GM23248 (cell line): Measurements from ENCODE around the gene GOLGA8S. TPM values are rescaled to one million over a fixed set of nuclear protein-coding genes. Genes with fewer than 3 reads are reported as not detected.
"Not testable (repeated sequence)": the region's sequence is repeated elsewhere in the genome, so short reads cannot be mapped to it uniquely, and the experiment has no call there.

Source experiments
- DNase-seq: peaks from one replicate; pipeline ENCODE4 v3.0.0-alpha.2; 2015
- H2AFZ ChIP-seq: fragments of 200-600 bp; sonication (generic); 2 replicates; pipeline ENCODE4 v1.6.1; 2016; ENCODE audit warnings: antibody characterized with exemption
- H3F3A ChIP-seq: fragments of 200-600 bp; sonication (generic); 2 replicates; pipeline ENCODE4 v1.6.1; 2016; ENCODE audit warnings: mild to moderate bottlenecking, antibody characterized with exemption, mixed run types; ENCODE audit not compliant: insufficient read depth
- H3K27ac ChIP-seq: fragments of 200-600 bp; sonication (generic); 2 replicates; pipeline ENCODE4 v1.5.1; 2016; ENCODE audit warnings: mild to moderate bottlenecking
- H3K27me3 ChIP-seq: fragments of 200-600 bp; sonication (generic); replicated peaks from 2 replicates; pipeline ENCODE4 v1.6.1; 2016; ENCODE audit warnings: mild to moderate bottlenecking; ENCODE audit not compliant: insufficient read depth
- H3K36me3 ChIP-seq: fragments of 200-600 bp; sonication (generic); 2 replicates; pipeline ENCODE4 v1.6.1; 2016; ENCODE audit warnings: low read depth, mild to moderate bottlenecking
- H3K4me1 ChIP-seq: fragments of 200-600 bp; sonication (generic); 2 replicates; pipeline ENCODE4 v1.6.1; 2016; ENCODE audit warnings: mild to moderate bottlenecking; ENCODE audit not compliant: insufficient read depth
- H3K4me2 ChIP-seq: fragments of 200-600 bp; sonication (generic); one replicate; pipeline ENCODE4 v1.6.1; 2016; ENCODE audit warnings: mild to moderate bottlenecking; ENCODE audit not compliant: unreplicated experiment
- H3K4me3 ChIP-seq: fragments of 200-600 bp; sonication (generic); 2 replicates; pipeline ENCODE4 v1.5.1; 2016; ENCODE audit warnings: mild to moderate bottlenecking
- H3K79me2 ChIP-seq: fragments of 200-600 bp; sonication (generic); 2 replicates; pipeline ENCODE4 v1.6.1; 2016; ENCODE audit warnings: mild to moderate bottlenecking; ENCODE audit not compliant: insufficient read depth
- H3K9ac ChIP-seq: fragments of 200-600 bp; sonication (generic); 2 replicates; pipeline ENCODE4 v1.6.1; 2016; ENCODE audit warnings: mild to moderate bottlenecking
- H3K9me2 ChIP-seq: fragments of 200-600 bp; sonication (generic); 2 replicates; pipeline ENCODE4 v1.6.1; 2016; ENCODE audit warnings: mixed run types, mild to moderate bottlenecking, moderate library complexity; ENCODE audit not compliant: insufficient read depth
- H3K9me3 ChIP-seq: fragments of 200-600 bp; sonication (generic); one replicate; pipeline ENCODE4 v1.6.1; 2017; ENCODE audit warnings: low read depth
- H4K20me1 ChIP-seq: fragments of 200-600 bp; sonication (generic); 2 replicates; pipeline ENCODE4 v1.6.0; 2016; ENCODE audit not compliant: insufficient read depth
- WGBS, 2 experiments: methylation state at CpG; one replicate each; pipeline ENCODE4 v1.1.6; 2015 to 2017; ENCODE audit warnings: low lambda C conversion rate in 2 of 2, low coverage in 1 of 2; ENCODE audit errors: missing lambda C conversion rate in 2 of 2; 5-methylcytosine and 5-hydroxymethylcytosine counted together
- in situ Hi-C: fragments of 300-500 bp; cut with MboI; formaldehyde crosslinking; loops from 2 replicates; pipeline ENCODE4 v1.15.0; 2020
- polyA plus RNA-seq: library from polyadenylated mRNA; unstranded; fragments of >200 nt; fragmentation: Nextera tagmentation; extraction: Ambion mirVana; gene quantifications from 2 replicates; pipeline ENCODE4 v1.2.1, GENCODE V29; 2016
- total RNA-seq: library from RNA; depleted of rRNA; stranded (reverse); fragments of >200 nt; shearing (Covaris generic); gene quantifications from 2 replicates; pipeline ENCODE4 v1.2.3, GENCODE V29; 2014; rRNA removed

The GOLGA8S gene, protein sequence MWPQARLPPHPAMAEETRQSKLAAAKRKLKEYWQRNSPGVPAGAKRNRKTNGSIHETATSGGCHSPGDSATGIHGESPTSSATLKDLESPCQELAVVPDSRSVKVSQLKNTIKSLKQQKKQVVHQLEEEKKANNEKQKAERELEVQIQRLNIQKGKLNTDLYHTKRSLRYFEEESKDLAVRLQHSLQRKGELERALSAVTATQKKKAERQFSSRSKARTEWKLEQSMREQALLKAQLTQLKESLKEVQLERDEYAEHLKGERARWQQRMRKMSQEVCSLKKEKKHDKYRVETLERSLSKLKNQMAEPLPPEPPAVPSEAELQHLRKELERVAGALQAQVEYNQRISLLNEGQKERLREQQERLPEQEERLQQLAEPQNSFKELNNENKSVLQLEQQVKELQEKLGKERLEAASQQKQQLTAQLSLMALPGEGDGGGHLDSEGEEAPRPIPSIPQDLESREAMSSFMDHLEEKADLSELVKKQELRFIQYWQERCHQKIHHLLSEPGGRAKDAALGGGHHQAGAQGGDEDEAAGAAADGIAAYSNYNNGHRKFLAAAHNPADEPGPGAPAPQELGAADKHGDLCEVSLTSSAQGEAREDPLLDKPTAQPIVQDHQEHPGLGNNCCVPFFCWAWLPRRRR
- total RNA-seq (0.11 and 0.13 TPM in 2 replicates), polyA plus RNA-seq (not detected in 2 replicates)

DNA sequence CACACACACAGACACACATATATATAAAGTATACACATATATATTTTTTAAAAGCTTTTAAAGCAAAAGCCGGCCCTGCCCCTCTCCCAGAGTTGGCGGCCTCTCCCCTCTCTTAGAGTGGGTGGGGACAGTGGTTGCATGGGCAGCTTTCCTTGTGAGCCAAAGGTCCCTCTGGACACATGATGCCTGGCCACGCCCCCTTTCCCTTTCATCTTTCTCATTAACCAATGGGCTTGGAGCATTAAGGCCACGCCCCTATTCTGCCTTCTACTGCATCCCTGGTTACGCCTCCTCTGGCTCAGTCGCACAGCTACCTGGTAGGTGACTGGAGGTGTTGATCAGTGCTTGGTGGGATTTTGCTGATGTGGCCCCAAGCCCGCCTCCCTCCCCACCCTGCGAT, at the start of gene GOLGA8S:
TSS of gene GOLGA8S (plus strand) at position 301 of the 400 bp plus-strand sequence. CDS start at position 363, 62 bp downstream.
- H3F3A ChIP-seq, in situ Hi-C loops, H3K4me2 ChIP-seq, H3K79me2 ChIP-seq, H3K4me3 ChIP-seq, H3K9ac ChIP-seq, H3K9me3 ChIP-seq, H3K9me2 ChIP-seq, H3K27ac ChIP-seq, DNase-seq, H2AFZ ChIP-seq, H3K27me3 ChIP-seq, H3K36me3 ChIP-seq, H4K20me1 ChIP-seq, H3K4me1 ChIP-seq: not testable (repeated sequence)
- WGBS, 2 experiments, result no CpG with 5 or more reads among the region's 8 CpGs

DNA sequence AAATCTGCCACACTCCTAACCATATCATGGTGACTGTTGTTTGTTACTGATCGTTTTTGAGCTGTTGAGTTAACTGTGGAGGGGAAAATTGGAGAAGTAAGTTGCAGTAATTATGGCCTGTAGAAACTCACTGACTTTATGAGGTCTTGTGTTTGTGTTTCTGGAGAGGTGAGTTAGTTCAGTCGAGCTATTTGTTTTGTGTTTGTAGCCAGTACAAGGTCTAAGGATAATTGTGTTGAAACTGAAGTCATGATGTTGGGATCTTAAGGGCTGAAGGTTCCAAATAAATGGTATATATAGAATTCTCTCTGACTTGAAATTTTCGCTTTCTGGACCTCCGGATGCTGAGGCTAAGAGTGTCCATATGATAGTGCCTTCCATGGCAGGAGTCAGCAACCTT, 49.7 kb upstream of the GOLGA8S start:
- Histone ChIP-seq H3K9ac (peak overlapping the region; percentile 86), H3K79me2 (peaks cover 49% of the 10 kb centered on the region), H3K4me2 (peak overlapping the region; percentile 89), H2AFZ (0 out of 2 replicates have a peak overlapping the region, but pooled peaks have one; percentile 87), H3K36me3 (peaks cover 10% of the 10 kb centered on the region; the same call in 1 of the 2 replicates), H3K4me3 (peak overlapping the region; percentile 98)
- H3F3A ChIP-seq, H3K4me1 ChIP-seq, in situ Hi-C loops, H3K27ac ChIP-seq, DNase-seq, H4K20me1 ChIP-seq, H3K9me3 ChIP-seq, H3K9me2 ChIP-seq, H3K27me3 ChIP-seq: not testable (repeated sequence)
- 41 to 46% methylated on average over 4 of the region's 4 CpGs for WGBS, 2 experiments

DNA sequence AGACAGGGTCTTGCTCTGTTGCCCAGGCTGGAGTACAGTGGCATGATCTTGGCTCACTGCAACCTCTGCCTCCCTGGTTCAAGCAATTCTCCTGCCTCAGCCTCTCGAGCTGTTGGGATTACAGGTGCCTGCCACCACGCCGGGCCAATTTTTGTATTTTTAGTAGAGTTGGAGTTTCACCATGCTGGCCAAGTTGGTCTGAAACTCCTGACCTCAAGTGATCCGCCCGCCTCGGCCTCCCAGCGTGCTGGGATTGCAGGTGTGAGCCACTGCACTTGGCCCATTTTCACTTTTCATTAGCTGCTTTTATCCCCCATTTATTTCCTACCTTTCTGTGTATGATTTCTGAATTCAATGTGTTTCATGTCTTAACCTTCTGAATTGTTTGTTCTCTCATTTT, 48.6 kb upstream of the GOLGA8S start:
- in situ Hi-C loops, H2AFZ ChIP-seq, H3F3A ChIP-seq, H4K20me1 ChIP-seq, H3K27me3 ChIP-seq, H3K4me1 ChIP-seq, H3K9ac ChIP-seq, H3K4me2 ChIP-seq, H3K4me3 ChIP-seq, H3K9me2 ChIP-seq, H3K27ac ChIP-seq, DNase-seq, H3K9me3 ChIP-seq: not testable (repeated sequence)
- peaks cover 49% of the 10 kb centered on the region for H3K79me2 ChIP-seq
- 85 to 86% methylated on average over 7 of the region's 7 CpGs for WGBS, 2 experiments
- peaks cover 10% of the 10 kb centered on the region; the same call in 1 of the 2 replicates for H3K36me3 ChIP-seq

DNA sequence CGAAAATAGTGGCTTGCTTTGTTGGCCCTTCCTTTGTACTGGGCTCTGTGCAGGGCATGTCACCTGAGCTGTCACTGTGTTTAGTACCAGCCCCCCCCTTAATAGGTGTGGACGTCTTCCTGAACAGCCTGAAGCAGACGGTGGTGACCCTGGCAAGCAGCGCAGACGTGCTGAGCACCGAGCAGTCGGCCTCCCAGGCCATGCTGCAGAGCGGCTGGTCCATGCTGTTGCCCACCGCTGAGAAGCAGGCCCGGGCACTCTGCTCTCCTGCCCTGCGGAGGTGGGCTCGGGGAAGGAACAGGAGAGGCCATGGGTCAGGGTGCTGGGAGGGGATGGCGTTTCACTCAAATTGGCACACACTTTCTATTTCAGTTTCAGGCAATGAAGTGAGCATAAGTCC, 43.3 kb upstream of the GOLGA8S start:
- H3K4me2 ChIP-seq, DNase-seq, H3K4me1 ChIP-seq, H2AFZ ChIP-seq, H3K9me2 ChIP-seq, H3K4me3 ChIP-seq, H3F3A ChIP-seq, H3K9me3 ChIP-seq, H3K27me3 ChIP-seq, H3K27ac ChIP-seq, in situ Hi-C loops, H4K20me1 ChIP-seq, H3K9ac ChIP-seq: not testable (repeated sequence)
- peaks cover 26% of the 10 kb centered on the region for H3K79me2 ChIP-seq
- WGBS, 2 experiments, result 90% methylated on average over 13 of the region's 13 CpGs
- peaks cover 10% of the 10 kb centered on the region; the same call in 1 of the 2 replicates for H3K36me3 ChIP-seq

DNA sequence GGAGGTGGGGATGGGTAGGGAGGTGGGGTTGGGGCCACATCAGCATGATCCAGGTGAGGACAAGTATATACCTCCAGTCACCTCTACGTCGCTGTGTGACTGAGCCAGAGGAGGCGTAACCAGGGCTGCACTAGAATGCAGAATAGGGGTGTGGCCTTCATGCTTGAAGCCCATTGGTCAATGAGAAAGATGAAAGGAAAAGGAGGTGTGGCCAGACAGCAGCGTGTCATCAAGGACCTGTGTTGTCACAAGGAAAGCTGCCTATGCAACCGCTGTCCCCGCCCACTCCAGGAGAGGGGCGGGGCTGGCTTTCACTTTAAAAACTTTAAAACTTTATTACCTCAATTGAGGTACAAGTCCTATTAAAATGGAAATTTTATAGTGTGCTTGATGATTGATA, 20.5 kb upstream of the GOLGA8S start, which contains the start of gene GOLGA6L26:
TSS of gene GOLGA6L26 (minus strand) at position 101 of the 400 bp plus-strand sequence. CDS start at position 40, 61 bp downstream.
- H3K9me2 ChIP-seq, H3F3A ChIP-seq, H2AFZ ChIP-seq, H4K20me1 ChIP-seq, H3K27me3 ChIP-seq, H3K4me2 ChIP-seq, H3K9me3 ChIP-seq, DNase-seq, H3K79me2 ChIP-seq, H3K36me3 ChIP-seq, H3K4me3 ChIP-seq, H3K9ac ChIP-seq, in situ Hi-C loops, H3K27ac ChIP-seq, H3K4me1 ChIP-seq: not testable (repeated sequence)
- 93% methylated on average over 2 of the region's 7 CpGs; no CpG with 5 or more reads in 1 of the 2 experiments for WGBS, 2 experiments

DNA sequence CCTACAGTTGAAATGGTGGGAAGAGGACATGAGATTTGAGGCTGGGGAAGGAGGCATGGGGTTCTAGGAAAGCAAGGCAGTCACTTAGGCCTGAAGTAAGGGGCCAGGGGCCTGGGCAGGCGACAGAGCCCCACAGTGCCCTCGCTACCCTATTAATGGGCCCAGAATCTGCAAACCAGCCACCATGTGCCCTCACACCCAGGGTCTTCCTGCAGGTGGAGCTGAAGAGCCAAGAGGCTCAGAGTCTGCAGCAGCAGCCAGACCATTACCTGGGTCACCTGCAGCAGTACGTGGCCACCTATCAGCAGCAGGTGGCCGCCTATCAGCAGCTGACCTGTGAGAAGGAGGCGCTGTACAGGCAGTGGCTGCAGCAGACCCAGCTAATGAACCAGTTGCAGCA, 8.1 kb downstream of the GOLGA8S start:
- H3K36me3 ChIP-seq, H3K4me3 ChIP-seq, in situ Hi-C loops, H2AFZ ChIP-seq, H3K79me2 ChIP-seq, H3K9me2 ChIP-seq, H4K20me1 ChIP-seq, H3K9me3 ChIP-seq, H3K4me1 ChIP-seq, DNase-seq, H3K4me2 ChIP-seq, H3K9ac ChIP-seq, H3K27me3 ChIP-seq, H3F3A ChIP-seq, H3K27ac ChIP-seq: not testable (repeated sequence)
- no CpG with 5 or more reads among the region's 5 CpGs for WGBS, 2 experiments

DNA sequence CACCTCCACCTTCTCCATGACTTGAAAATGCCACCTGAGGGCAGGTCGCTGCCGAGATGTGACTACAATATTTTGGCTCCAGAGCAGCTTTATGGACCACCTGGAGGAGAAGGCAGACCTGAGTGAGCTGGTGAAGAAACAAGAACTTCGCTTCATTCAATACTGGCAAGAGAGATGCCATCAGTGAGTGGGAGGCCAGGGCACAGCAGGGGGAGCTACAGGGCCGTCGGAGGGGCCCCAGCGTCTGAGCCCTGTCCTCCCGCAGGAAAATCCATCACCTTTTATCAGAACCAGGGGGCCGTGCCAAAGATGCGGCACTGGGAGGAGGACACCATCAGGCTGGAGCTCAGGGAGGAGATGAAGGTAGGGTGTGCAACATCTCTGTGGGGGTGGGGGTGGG, 9.7 kb downstream of the GOLGA8S start:
- H3F3A ChIP-seq, H3K9ac ChIP-seq, H3K27me3 ChIP-seq, H3K36me3 ChIP-seq, DNase-seq, H4K20me1 ChIP-seq, in situ Hi-C loops, H3K4me1 ChIP-seq, H3K4me3 ChIP-seq, H3K9me3 ChIP-seq, H3K27ac ChIP-seq, H3K4me2 ChIP-seq, H2AFZ ChIP-seq, H3K79me2 ChIP-seq, H3K9me2 ChIP-seq: not testable (repeated sequence)
- 48 to 59% methylated on average over 6 to 7 of the region's 9 CpGs for WGBS, 2 experiments
